Inflammatory macrophage treated with lipopolysaccharide for 1 hour (primary cell): Measurements from ENCODE around the gene GOLGA6L10.

Experiments used
- DNase-seq, 2 donors: peaks; one replicate each; pipeline ENCODE4 v3.0.0-alpha.2; 2020 to 2022

The GOLGA6L10 gene

GRCh38 chr15:82298032-82298431, 51.2 kb downstream of the GOLGA6L10 start:
- DNase-seq, result no peak

DNA sequence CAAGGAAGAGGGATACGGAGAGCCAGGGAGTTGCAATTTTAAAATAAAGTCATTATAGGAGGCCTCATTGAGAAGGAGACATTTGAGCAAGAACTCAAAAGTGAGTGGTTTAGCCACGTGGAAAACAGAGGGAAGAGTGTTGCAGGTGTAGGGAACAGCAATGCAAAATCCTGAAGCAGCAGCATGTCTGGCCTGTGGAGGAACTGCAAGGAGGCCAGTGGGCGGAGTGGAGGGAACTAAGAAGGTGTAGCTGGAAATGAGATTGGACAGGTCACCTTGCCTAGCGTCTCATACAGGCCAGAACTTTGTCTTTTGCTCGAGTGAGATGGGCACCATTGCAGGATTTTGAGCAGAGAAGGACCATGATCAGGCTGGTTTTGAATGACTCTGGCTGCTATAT, 51.7 kb downstream of the GOLGA6L10 start:
- DNase-seq, result no peak

- no peak for DNase-seq
Measured at GRCh38 chr15:82294061-82294690, 55.1 kb downstream of the GOLGA6L10 start.

- peak; percentile 5 to 23 for DNase-seq
Measured at GRCh38 chr15:82292271-82292670, 57.0 kb downstream of the GOLGA6L10 start.
